ENCODE data around the gene TAT. TPM values are rescaled to one million over a fixed set of nuclear protein-coding genes. Genes with fewer than 3 reads are reported as not detected.
"Not testable (repeated sequence)": the region's sequence is repeated elsewhere in the genome, so short reads cannot be mapped to it uniquely, and the experiment has no call there.

Gene TAT
- total RNA-seq, 1 experiment from 2014 or later, result not detected

- no peaks in the 10 kb centered on the region; the same call in 1 of the 2 replicates for H3K27me3 ChIP-seq (ENCODE audit: control insufficient read depth, insufficient read depth, low read length)
- DNase-seq, result no peak
- no peak overlapping the region for H3K4me3 ChIP-seq (ENCODE audit: insufficient read depth, low read depth, low read length)
- no peaks in the 10 kb centered on the region for H3K36me3 ChIP-seq (replicated peaks; ENCODE audit: control insufficient read depth, insufficient read depth, low read length)
Measured at GRCh38 chr16:71568551-71568950, 8.3 kb downstream of the TAT start.

- Histone ChIP-seq H3K4me3 (ENCODE audit: insufficient read depth, low read depth, low read length) (no peak overlapping the region), H3K36me3 (replicated peaks; ENCODE audit: control insufficient read depth, insufficient read depth, low read length) (no peaks in the 10 kb centered on the region), H3K27me3 (ENCODE audit: control insufficient read depth, insufficient read depth, low read length) (no peaks in the 10 kb centered on the region; the same call in 1 of the 2 replicates)
- no peak for DNase-seq
Measured at GRCh38 chr16:71567931-71568330, 9.0 kb downstream of the TAT start.

DNA sequence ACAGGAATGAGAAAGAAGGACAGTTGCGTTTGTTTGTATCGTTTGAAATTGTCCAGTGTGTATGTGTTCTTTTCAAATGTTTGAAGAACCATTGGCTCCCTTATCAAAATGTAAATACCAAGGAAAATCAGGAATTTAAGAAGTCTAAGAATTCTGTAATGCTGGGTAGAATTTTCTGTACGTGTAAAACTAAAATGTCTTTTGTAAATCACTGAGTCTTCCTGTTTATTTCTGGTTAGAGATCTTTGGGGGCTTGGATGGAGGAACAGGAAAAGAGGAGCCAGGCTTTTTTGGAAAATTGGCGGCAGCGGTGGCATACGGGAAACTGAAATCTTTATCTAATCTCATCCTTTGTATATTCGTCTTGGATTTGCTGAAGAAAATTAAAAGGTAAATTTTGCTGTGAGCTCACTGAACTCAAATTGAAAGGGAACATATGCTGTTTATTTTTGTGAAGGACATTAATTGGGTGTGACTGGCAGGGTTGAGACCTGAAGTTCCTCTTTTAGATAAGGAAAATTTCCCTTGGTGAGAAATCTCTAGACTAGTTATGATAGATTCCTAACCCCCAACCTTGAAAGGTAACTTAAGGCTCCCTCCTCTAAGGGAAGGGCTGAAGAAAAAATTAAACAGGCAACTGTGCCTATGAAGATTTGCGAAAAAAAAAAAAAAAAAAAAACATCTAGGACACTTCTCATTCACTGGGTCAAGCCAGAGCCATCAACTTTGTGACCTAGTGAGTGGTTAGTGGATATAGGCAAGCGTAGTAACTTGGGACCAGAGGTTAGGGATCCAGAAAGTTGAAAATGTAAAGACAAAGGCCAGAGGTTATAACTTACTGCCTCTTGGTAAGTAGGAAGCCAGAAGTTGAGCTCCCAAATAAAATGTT is 10.8 kb downstream of the TAT start:
- H3K27me3 ChIP-seq (ENCODE audit: control insufficient read depth, insufficient read depth, low read length), result no peaks in the 10 kb centered on the region; the same call in 1 of the 2 replicates
- H3K36me3 ChIP-seq (replicated peaks; ENCODE audit: control insufficient read depth, insufficient read depth, low read length), result no peaks in the 10 kb centered on the region
- DNase-seq, result no peak
- H3K4me3 ChIP-seq (ENCODE audit: insufficient read depth, low read depth, low read length), result no peak overlapping the region

DNA sequence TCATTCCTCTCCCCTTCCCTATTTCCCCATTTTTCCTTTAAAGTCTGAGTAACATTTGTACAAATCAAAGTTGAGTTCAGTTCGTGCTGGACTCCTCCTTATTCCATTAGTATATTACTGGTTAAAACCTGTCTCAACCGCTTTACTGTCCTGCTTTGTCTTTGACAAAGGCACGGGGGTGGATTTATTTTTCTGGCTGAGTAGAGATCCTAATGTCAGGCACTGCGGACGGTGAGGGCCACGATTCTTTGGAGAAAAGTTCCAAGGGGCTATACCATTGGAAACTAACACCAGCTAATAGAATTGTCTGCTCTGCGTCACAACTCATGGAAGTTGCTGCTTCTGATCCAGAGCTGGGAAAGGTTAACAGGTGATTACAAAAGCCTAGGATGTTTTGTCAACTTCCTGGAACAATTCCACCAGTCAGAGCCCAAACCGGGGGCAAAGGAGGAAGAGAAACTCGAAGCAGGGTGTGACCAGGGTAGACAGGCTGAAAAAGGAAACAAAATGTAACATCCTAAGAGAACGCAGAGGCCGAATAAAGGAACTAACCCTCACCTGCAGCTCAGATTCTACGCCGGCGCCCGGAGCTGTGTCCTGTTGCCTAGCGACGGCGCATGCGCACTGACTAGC is 12.4 kb downstream of the TAT start:
- Histone ChIP-seq H3K36me3 (replicated peaks; ENCODE audit: control insufficient read depth, insufficient read depth, low read length) (no peaks in the 10 kb centered on the region), H3K4me3 (ENCODE audit: insufficient read depth, low read depth, low read length) (peak overlapping the region; percentile 45), H3K27me3 (ENCODE audit: control insufficient read depth, insufficient read depth, low read length) (no peaks in the 10 kb centered on the region; the same call in 1 of the 2 replicates)
- DNase-seq, result no peak

DNA sequence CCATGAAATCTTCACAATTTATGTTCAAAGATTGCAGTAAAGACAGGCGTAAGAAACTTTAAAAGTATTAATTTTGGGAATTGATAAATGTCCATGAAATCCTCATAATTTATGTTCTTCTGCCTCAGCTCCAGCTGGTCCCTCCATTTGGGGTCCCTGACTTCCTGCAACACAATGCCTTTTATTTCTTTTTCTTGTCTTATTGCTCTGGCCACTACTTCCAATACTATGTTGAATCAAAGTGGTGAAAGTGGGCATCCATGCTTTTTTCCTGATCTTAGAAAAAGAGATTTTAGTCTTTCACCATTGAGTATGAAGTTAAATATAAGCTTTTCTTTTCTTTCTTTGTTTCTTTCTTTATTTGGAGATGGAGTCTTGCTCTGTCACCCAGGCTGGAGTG is 14.3 kb downstream of the TAT start:
- Histone ChIP-seq H3K4me3 (ENCODE audit: insufficient read depth, low read depth, low read length) (no peak overlapping the region), H3K27me3 (ENCODE audit: control insufficient read depth, insufficient read depth, low read length) (no peaks in the 10 kb centered on the region; the same call in 1 of the 2 replicates), H3K36me3 (replicated peaks; ENCODE audit: control insufficient read depth, insufficient read depth, low read length) (no peaks in the 10 kb centered on the region)
- DNase-seq, result no peak

- not testable (repeated sequence) for H3K36me3 ChIP-seq (replicated peaks; ENCODE audit: control insufficient read depth, insufficient read depth, low read length); H3K4me3 ChIP-seq (ENCODE audit: insufficient read depth, low read depth, low read length); DNase-seq; H3K27me3 ChIP-seq (ENCODE audit: control insufficient read depth, insufficient read depth, low read length)
Measured at GRCh38 chr16:71561886-71562285, 15.0 kb downstream of the TAT start.

DNA sequence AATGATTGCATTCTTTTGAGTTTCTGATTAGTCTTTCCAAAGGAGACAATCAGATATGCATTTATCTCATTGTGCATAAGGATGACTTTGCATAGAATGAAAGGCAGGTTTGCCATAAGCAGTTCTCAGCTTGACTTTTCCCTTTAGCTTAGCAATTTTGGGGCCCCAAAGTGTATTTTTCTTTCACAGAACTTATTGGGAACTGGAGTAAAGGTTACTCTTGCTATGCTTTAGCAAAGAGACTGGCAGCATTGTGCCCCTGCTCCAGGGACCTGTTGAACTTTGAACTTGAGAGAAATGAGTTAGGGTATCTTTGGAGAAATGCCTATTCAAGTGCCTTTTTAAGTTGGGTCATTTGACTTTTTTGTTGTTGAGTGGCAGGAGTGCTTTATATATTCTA is 17.0 kb downstream of the TAT start:
- Histone ChIP-seq H3K4me3 (ENCODE audit: insufficient read depth, low read depth, low read length) (no peak overlapping the region), H3K27me3 (ENCODE audit: control insufficient read depth, insufficient read depth, low read length) (no peaks in the 10 kb centered on the region), H3K36me3 (replicated peaks; ENCODE audit: control insufficient read depth, insufficient read depth, low read length) (no peaks in the 10 kb centered on the region)
- no peak for DNase-seq

GRCh38 chr16:71557954-71558582 is 18.8 kb downstream of the TAT start:
- Histone ChIP-seq H3K4me3 (ENCODE audit: insufficient read depth, low read depth, low read length) (no peak overlapping the region), H3K36me3 (replicated peaks; ENCODE audit: control insufficient read depth, insufficient read depth, low read length) (no peaks in the 10 kb centered on the region), H3K27me3 (ENCODE audit: control insufficient read depth, insufficient read depth, low read length) (no peaks in the 10 kb centered on the region)
- DNase-seq, result no peak

- DNase-seq, result no peak
- Histone ChIP-seq H3K36me3 (replicated peaks; ENCODE audit: control insufficient read depth, insufficient read depth, low read length) (no peaks in the 10 kb centered on the region), H3K4me3 (ENCODE audit: insufficient read depth, low read depth, low read length) (no peak overlapping the region), H3K27me3 (ENCODE audit: control insufficient read depth, insufficient read depth, low read length) (no peaks in the 10 kb centered on the region)
Measured at GRCh38 chr16:71557299-71557698, 19.6 kb downstream of the TAT start.

GRCh38 chr16:71555230-71555891 is 21.5 kb downstream of the TAT start:
- Histone ChIP-seq H3K36me3 (replicated peaks; ENCODE audit: control insufficient read depth, insufficient read depth, low read length) (no peaks in the 10 kb centered on the region), H3K27me3 (ENCODE audit: control insufficient read depth, insufficient read depth, low read length) (no peaks in the 10 kb centered on the region), H3K4me3 (ENCODE audit: insufficient read depth, low read depth, low read length) (no peak overlapping the region)
- no peak for DNase-seq

- no peaks in the 10 kb centered on the region for H3K27me3 ChIP-seq (ENCODE audit: control insufficient read depth, insufficient read depth, low read length)
- DNase-seq, result no peak
Measured at GRCh38 chr16:71552698-71553503, 24.0 kb downstream of the TAT start.

GRCh38 chr16:71547168-71547567 is 29.7 kb downstream of the TAT start:
- Histone ChIP-seq H3K27me3 (ENCODE audit: control insufficient read depth, insufficient read depth, low read length) (no peaks in the 10 kb centered on the region; the same call in 1 of the 2 replicates), H3K36me3 (replicated peaks; ENCODE audit: control insufficient read depth, insufficient read depth, low read length) (no peaks in the 10 kb centered on the region), H3K4me3 (ENCODE audit: insufficient read depth, low read depth, low read length) (no peak overlapping the region)
- DNase-seq, result no peak

More at GRCh38 chr16:71552698-71553503, 24.0 kb downstream of the TAT start:
- H3K36me3 ChIP-seq (replicated peaks; ENCODE audit: control insufficient read depth, insufficient read depth, low read length), result no peaks in the 10 kb centered on the region
- H3K4me3 ChIP-seq (ENCODE audit: insufficient read depth, low read depth, low read length), result no peak overlapping the region

DNA sequence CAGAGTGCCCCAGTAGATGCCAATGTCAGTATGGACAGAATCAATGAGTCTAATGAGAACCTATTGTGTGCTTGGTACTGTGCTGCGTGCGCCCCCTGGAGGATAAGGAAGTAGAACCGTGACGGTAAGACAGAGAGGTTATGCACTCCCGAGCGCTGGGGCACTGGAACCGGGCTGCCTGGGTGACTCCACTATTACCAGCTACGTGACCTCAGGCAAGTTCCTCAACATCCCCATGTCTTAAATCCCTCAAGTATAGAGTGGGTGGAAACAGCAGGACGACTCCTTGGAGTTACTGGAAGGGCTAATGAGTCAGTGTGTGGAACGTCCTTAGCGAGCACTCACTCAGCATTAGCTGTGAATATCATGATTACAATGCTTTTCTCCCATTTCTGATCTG is 34.5 kb downstream of the TAT start:
- no peaks in the 10 kb centered on the region; the same call in 1 of the 2 replicates for H3K27me3 ChIP-seq (ENCODE audit: control insufficient read depth, insufficient read depth, low read length)
- DNase-seq, result peak; percentile 72
- no peak overlapping the region for H3K4me3 ChIP-seq (ENCODE audit: insufficient read depth, low read depth, low read length)
- H3K36me3 ChIP-seq (replicated peaks; ENCODE audit: control insufficient read depth, insufficient read depth, low read length), result no peaks in the 10 kb centered on the region

GRCh38 chr16:71537643-71538042 is 39.2 kb downstream of the TAT start:
- H3K27me3 ChIP-seq (ENCODE audit: control insufficient read depth, insufficient read depth, low read length), result no peaks in the 10 kb centered on the region
- peak; percentile 65 for DNase-seq
- no peak overlapping the region for H3K4me3 ChIP-seq (ENCODE audit: insufficient read depth, low read depth, low read length)
- no peaks in the 10 kb centered on the region for H3K36me3 ChIP-seq (replicated peaks; ENCODE audit: control insufficient read depth, insufficient read depth, low read length)

All from H7 (cell line).